Breast epithelium (tissue), 3 donors: ENCODE results near the gene KRT7.

Experiments used
- CTCF ChIP-seq, 3 donors: fragments of 450-650 bp; IDR thresholded peaks; one replicate each; pipeline ENCODE4 v1.5.1; 2016 to 2017; ENCODE audit warnings: antibody characterized with exemption in 3 of 3, mild to moderate bottlenecking in 3 of 3, moderate library complexity in 3 of 3
- POLR2A ChIP-seq: fragments of 450-650 bp; IDR thresholded peaks from one replicate; pipeline ENCODE4 v1.6.1; 2016; ENCODE audit warnings: antibody characterized with exemption, mild to moderate bottlenecking, moderate library complexity
- POLR2AphosphoS5 ChIP-seq, 3 donors: sonication (generic); formaldehyde crosslinking; IDR thresholded peaks; one replicate each; pipeline ENCODE4 v1.6.1; 2017; ENCODE audit warnings: antibody characterized with exemption in 3 of 3

GRCh38 chr12:52195065-52195730, 37.8 kb upstream of the KRT7 start:
- TF ChIP-seq CTCF (IDR thresholded peaks at IDR 0.05) (no peak), POLR2A (no peak), POLR2AphosphoS5 (IDR thresholded peaks at IDR 0.05) (peak in 1 of 3 donors; percentile 45)
